EH (cell line): Measurements from ENCODE around the gene ECEL1.

Source experiments
- DNase-seq: peaks from one replicate; pipeline ENCODE4 v3.0.0-alpha.2; 2015; ENCODE audit warnings: low read depth

Gene ECEL1

GRCh38 chr2:232497348-232497747 is 9.7 kb upstream of the ECEL1 start:
- no peak for DNase-seq

GRCh38 chr2:232496501-232497270 is 9.1 kb upstream of the ECEL1 start:
- DNase-seq: no peak

GRCh38 chr2:232495292-232495691 is 7.7 kb upstream of the ECEL1 start:
- DNase-seq: no peak

GRCh38 chr2:232494542-232494941 is 6.9 kb upstream of the ECEL1 start:
- DNase-seq: no peak

- no peak for DNase-seq
These were observed 6.3 kb upstream of the ECEL1 start for GRCh38 chr2:232493701-232494474.

- no peak for DNase-seq
These were observed 5.5 kb upstream of the ECEL1 start for GRCh38 chr2:232492963-232493700.

- DNase-seq: no peak
These were observed 4.7 kb upstream of the ECEL1 start for GRCh38 chr2:232492236-232492848.

- DNase-seq: no peak
These were observed 3.6 kb upstream of the ECEL1 start for GRCh38 chr2:232491139-232491780.

GRCh38 chr2:232490221-232491138 is 2.8 kb upstream of the ECEL1 start:
- DNase-seq: no peak

- no peak for DNase-seq
These were observed 2.0 kb upstream of the ECEL1 start for GRCh38 chr2:232489516-232490220.

GRCh38 chr2:232488721-232489300 is 1.2 kb upstream of the ECEL1 start:
- DNase-seq: no peak

GRCh38 chr2:232488097-232488711 is 570 bp upstream of the ECEL1 start:
- DNase-seq: no peak

- DNase-seq: no peak
These were observed 863 bp downstream of the ECEL1 start for GRCh38 chr2:232486558-232487384.

GRCh38 chr2:232485757-232486557 is 1.7 kb downstream of the ECEL1 start:
- no peak for DNase-seq

GRCh38 chr2:232485348-232485756 is 2.3 kb downstream of the ECEL1 start:
- DNase-seq: no peak

GRCh38 chr2:232484628-232485347 is 2.8 kb downstream of the ECEL1 start:
- DNase-seq: no peak
